GM21619 (cell line): Measurements from ENCODE around the gene NACAD.

ENCODE experiments used
- ATAC-seq: cut with Tn5 transposase; IDR thresholded peaks from one replicate; pipeline ENCODE4 v1.9.1; 2021; ENCODE audit not compliant: unreplicated experiment

NACAD gene

DNA sequence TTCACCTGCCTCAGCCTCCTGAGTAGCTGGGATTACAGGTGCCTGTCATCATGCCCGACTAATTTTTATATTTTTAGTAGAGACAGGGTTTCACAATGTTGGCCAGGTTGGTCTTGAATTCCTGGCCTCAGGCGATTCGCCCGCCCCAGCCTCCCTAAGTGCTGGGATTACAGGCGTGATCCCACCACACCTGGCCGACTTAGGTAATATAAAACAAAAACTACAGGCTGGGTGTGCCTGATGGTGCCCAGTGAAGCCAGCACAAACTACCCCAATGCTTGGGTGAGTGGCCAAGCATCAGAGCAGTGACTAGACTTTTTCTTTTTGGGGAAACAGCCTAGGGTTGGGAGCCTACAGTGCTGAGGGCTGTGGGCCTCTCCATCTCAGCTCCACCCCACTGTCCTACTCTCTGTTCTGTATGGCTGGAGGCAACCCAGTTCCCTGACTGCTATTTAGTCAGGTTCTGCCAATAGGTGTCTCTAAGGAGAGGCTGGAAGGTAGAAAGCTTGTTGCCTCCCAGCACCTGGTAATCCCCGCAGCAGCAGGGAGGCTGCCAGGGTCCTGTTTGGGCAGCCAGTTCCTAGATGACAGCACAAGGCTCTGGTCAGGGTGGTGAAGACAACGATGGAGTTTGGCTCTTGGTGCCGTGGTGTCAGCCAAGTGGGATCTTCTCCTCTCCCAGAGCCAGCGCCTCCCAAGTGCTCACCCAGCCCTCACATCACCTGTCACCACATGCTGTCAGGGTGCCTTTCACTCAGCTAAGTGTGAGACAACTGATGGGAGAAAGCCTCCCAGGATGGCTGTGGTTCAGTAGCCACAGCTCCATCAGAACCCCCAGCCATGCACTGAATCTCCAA, 10.4 kb upstream of the NACAD start:
- ATAC-seq, result no peak

DNA sequence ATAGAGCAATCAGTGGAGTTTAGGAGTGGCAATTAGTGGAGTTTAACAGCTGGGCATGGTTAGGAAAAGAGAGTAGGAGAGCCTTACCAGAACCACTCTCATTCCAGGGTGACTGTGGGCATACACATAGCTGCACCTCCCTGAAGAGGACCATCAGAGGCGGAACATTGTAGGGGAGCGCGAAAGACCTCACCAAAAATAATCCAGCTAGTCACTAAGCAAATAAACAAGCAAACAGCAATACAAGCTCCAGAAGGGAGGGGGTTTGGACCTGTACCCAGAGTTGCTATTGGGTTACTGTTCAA, 4.1 kb upstream of the NACAD start:
- ATAC-seq, result no peak

DNA sequence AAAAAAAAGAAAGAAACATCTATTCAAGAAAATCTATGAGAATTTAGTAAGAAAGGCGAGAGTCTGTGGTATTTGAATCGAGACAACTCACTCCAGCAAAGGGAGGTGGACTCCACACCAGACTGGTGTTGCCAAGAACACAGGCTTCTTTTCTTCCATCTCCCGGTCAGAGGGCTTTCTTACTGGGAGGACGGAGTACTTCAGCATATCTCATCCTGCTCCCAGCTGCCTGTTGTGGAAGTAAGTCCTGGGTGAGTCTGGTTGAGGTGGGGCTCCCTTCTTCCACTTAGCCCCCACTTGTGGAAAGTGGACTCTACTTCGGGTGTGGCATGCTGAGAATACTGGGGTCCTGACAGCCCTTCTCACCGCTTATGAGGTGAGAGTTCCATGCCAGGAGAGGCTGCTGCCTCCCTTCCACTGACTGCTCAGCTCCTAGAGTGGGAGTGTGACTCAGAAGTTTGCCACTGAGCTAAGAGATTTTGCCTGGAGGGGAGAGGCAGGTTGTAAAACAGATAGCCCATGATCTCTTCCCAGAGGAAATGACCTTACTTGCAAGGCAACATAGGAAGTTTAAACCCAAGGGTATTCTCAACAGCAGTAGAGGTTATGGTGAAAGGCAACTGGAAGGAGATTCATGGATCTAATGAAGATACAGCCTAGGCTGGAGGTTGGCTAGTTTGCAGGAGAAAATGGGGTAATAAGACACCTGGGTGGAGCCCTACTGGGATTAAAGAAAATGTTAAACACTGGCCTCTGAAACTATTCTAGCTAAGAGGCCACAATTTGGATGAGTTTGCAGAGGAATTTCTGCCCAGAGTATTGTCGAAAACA, 3.5 kb upstream of the NACAD start:
- no peak for ATAC-seq

DNA sequence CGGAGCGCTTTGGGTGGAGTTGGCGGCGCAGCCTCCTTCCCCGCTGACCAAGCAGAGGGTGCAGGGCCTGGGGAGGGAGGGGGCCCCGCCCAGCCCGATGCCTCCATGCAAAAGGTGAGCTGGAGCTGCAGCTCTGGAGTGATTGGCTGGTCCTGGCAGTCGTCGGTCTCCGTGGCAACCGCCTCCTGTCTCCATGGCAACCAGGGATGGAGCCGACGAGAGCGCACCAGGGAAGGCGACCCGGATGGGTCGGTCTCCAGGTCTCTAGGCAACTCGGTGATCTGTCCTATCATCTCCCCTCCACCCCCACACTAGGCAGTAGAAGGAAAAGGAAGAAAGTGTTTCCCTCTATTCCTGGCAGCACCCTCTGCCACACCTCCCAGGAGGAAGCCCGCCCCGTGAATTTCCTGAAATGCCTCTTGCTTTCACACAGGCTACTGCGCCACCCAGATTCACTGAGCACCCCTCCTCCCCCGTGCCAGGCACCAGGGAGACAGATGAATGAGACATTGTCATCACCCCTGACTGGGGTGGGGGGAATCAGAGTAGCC, 647 bp upstream of the NACAD start:
- no peak for ATAC-seq

DNA sequence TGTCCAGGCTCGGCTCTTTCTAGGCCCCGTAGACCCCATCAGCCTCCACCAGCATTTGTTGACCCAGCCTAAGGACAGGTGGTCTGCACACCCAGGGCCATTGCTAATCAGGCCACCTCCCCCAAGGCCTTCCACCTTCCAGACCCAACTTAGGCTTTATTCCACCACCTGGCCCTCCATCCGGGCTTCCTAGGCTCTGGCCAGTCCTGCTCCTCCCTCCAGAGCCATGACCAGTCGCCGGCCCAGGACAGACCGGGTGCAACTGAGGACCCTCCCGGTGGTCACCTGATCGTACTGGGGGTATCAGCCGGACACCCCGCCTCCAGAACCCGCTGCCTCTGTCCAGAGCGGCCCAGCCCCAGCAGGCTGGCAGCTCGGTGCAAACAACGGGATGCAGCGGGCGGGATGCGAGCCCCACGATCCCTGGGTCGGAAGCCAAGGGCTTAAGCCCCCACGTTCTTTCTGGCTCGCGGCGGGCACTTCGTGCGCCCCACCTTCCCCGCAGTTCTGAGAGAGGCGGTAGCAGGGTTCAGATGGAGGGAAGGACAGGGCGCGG, 545 bp downstream of the NACAD start:
- ATAC-seq, result no peak

DNA sequence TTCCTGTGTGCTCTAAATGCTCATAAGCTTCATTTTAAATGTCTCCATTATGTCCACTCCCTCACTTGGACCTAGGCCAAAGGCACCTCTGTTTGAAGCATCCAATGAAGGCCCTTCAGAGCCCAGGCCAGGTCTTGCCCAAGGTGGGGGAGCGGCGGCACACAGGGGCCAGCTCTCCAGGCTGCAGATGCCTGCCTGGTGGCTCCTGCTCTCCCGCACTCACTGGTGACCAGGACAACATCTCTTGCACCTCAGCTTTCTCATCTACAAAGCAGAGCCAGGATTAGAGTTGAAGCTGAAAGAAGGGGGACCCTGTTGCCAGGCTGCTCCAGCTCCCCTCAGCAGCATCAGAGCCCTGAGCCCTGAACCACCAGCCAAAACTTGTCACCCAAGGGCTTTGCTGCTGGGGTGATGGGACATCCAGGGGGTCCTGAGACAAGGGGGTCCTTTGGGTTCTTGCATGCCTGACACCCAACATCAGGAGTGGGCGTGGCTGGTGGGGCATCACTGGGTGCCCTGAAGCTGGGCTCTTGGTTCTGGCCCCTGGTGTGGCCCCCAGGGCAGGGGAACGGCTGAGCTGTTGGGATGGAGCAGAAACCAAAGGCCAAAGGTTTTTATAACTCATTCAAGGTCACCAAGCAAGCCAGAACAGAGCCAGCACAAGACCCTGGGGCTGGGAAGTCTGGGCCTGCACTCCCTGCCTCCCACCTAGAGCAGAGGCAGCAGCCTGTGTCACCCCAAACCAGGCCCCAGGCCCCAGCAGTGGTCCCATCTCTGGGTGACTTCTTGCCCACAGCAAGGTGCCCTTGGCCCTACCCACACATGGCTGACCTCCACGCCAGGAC, 1.2 kb downstream of the NACAD start:
- ATAC-seq, result no peak

DNA sequence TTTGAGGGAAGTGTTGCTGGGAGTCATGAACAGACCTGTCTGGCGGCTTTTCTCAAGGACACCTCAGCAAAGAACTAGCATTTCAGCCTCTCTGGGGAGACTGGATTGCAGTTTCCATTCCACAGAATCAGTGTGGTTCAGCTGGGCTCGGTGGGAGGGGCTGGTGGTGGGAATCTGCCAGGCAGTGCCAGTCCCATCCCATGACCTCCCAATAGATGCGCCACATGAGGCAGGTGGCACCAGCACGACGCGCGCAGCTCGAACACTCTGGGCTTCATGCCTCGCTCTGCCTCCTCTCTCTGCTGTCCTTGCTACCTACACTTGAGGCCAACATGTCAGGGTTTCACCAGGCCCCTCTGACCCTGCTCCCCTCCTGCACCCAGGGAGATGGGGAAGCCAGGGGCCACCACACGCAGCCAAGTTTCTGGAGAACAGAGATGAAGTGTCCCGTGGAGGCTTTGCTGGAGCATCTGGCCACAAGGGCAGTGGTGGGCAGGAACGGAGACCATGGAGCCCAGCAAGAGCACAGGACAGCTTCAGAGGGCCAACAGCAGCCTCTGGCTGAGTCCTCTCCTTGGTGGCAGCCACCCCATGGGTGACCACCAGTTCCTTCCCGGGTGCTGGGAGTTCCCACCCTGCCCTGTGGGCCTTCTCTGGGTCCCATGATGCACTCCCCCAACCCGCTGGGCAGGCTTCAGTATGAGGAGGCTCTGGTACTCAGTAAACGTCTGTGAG, 2.3 kb downstream of the NACAD start:
- ATAC-seq, result no peak

DNA sequence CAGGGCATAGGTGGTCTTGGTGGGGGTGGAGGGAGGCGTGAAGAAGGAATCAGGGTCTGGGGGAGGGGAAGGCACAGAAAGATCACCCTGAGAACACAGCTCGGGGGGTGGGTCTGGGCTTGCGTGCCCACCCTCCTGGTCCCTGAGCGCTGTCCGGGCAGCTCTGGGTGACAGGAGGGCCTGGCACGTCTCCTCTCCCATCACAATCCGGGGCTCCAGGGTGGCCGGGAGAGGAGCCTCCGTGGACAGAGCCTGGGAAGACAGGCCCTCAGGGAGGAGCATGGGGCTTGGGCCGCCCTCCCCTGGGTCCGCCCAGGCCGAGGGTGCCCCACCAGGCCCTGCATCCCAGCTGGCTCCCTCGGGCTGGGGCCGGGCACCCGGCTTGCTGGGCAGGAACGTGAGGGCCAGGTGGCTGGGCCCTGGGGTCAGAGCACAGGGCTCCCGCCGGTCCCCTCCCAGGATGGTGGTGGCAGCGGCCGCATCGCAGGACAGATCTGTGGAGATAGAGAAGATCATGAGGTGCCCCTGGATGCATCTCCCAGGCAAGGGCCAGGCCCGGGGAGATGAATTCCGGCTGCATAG, 3.1 kb downstream of the NACAD start:
- ATAC-seq, result no peak

DNA sequence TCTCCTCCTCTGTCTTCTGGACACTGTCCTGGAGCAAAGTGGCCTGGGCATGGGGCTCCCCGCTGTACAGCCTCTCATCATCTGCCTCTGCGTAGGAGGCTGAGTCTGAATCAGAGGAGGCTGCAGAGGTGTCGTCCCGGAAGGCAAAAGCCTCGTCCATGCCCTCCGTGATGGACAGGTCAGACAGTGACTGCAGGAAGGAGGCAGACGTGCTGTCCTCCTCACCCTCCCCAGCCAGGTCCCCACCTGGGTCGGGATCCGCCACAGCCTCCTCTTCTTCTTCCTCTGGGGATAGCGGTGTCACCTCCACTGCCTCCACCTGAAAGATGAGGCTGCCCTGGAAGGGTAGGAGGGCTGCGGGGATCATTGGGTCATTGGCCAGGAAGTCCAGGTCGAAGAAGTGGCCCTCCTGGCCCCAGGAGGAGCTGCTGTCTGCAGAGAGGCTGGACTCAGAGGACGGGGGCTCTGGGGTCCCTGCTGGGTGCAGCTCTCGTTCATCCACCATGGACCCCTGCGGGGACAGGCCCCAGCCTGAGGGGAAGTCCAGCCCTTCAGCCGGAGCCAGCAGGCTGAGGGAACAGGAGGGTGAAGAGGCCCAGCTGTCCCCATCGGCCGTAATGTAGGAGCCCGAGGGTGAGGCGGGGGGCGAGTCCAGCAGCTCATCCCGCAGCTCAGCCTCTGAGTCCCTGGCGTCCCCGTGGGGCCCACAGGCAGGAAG, 3.7 kb downstream of the NACAD start:
- no peak for ATAC-seq

DNA sequence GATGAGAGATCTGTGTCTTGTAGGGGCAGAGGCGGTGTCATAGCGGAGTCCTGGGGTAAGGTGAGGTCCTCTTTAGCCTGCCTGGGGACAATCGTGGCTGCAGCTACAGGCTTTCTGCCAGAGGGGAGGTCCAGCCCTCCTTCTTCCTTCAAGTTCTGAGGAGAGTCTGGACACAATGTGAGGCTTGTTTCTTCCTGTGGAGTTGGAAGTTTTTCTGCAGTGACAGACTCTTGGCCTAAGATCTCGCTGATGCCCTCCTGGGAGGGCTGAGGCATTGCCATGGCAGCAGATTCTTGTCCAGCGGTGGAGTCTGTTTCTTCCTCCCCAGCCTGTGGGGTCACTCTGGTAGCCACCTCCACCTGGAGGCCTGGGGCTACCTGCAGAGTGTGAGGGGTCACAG, 4.4 kb downstream of the NACAD start:
- ATAC-seq, result no peak

DNA sequence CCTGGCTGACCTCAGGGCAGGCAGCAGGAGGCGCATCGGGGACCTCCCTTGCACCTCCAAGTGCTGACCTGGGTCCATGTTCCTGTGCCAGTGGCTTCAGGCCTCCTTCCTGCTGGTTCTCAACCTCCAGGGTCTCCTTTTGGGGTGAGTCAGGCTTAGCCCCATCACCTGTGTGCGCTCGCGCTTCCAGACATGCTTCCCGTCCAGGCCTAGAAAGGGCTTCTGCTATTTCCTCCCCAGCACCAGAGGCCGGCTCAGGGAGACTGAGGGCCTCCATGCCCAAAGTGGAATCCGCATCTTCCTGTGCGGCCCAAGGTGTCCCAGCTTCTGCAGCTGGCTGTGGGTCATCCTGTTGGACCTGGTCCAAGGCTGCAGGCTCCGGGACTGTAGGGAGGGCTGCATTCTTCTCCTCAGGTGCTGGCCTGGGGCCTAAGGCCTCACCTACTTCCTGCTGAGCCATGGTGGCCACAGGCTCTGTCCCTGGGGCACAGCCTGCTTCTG, 5.9 kb downstream of the NACAD start:
- ATAC-seq, result no peak

DNA sequence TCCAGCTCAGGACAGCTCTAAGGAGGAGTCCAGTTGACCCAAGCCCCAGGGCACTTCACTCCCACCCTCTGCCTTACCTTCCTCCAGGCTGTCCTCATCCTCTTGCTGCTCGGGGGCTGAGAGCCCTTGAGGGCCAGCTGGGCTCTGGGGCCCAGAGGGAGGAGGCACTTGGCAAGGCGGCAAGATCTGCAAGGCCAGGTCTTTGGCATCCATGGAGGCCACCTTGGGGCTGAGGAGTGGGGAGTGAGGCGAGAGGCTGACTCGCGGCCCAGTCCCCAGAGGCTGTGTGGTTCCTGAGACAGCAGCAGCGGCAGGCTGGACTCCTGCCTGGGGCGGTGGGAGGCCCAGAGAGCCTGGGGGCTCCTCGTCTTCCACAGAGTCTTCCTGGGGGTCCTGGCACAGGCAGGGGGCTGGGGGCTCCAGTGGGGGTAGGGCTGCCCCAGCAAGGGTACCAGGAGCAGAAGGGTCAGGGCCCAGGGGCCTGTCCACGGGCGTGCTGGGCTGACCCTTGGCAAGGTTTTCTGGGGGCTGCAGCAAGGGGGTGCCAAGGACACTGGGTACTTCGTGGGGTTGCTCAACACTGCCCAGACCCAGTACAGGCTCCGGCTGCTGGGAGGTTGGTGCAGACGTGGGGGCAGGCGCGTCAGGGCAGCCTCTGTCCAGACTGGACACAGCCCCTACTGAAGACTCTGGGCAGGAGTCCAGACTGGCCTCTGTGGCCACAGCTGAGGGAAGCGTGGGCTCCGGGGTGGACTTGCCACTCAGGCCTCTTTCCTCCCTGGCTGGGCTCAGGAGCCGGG, 6.5 kb downstream of the NACAD start:
- ATAC-seq, result no peak

DNA sequence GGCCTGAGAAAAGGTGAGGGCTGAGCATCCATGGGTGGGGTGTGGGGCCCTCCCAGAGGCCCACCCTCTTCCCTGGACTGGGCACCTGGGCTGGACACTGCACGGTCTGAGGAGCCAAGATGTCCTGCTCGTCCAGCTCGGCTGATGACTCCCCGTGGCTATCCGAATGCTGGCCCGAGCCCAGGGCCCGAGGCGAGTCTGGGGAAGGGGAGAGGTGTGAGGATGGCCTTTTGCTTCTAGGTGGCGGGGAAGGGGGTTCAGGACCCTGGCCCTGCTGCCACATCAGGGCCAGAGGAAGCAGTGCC, 7.1 kb downstream of the NACAD start:
- no peak for ATAC-seq

DNA sequence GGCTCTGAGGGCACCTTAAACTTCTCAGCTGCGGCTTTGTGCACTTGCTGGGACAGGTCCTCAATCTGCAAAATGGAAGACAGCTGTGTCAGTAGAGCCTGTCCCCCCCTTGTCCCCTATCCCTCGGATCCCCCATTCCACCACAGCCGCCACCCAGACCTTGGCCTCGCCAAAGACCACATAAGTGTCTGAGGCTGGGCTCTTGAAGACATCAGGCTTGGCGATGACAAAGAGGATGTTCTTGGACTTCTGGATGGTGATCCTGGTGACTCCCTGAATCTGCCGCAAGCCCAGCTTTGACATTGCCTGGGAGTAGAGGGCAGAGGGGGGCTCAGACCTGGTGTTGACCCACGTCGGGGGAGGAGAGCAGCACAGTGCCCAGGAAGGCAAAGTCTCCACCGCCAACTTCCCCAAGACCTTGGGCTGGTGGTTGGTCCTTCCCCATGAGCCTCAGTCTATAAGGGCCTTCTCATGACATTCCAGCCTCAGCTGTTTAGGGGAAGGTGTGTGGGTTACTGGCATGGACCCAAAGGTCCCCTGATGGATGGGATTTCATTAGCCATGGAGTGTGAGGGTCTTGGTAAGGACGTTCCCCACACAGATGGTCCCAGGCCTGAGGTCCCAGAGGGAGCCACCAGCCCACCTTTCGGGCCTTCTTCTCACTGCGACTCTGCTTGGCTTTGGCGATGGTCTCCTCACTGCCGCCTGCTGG, 7.7 kb downstream of the NACAD start:
- no peak for ATAC-seq

DNA sequence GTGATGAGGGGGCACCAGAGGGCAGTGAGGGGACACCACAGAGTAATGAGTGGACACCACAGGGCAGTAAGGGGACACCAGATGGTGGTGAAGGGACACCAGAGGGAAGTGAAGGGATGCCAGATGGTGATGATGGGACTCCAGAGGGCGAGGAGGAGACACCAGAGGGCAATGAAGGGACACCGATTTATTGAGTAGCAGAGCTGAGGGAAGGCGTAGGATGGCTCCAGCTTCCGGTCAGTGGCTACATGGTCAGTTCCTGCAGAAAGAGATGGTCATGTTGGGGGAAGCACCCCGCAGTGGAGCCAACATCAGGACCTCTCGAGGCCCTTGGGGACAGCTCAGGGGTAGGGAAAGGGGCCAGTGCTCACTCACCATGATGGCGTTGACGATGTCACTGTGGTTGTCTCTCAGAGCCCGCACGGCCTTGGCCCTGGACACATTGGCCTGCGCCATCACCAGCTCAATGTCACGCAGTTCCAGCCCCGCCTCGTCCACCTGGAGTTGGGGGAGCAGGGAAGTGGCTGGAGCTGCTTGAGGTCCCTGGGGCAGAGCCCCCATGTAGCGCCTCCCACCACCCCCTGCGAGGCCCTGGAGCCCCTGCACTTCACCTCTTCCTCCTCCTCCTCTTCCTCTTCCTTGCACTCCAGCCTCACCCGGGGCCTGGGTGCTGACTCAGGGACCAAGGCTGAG, 8.4 kb downstream of the NACAD start:
- no peak for ATAC-seq

DNA sequence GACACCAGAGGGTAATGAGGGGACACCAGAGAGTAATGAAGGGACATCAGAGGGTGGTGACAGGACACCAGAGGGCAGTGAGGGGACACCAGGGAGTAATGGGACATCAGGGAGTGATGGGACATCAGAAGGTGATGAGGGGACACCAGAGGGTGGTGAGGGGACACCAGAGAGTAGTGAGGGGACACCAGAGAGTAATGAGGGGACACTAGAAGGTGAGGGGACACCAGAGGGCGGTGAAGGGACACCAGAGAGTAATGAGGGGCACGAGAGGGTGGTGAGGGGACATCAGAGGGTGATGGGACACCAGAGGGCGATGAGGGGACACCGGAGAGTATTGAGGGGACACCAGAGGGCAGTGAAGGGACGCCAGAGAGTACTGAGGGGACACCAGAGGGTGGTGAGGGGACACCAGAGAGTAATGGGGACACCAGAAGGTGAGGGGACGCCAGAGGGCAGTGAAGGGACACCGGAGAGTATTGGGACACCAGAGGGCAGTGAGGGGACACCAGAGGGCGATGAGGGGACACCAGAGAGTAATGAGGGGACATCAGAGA, 10.6 kb downstream of the NACAD start:
- no peak for ATAC-seq

DNA sequence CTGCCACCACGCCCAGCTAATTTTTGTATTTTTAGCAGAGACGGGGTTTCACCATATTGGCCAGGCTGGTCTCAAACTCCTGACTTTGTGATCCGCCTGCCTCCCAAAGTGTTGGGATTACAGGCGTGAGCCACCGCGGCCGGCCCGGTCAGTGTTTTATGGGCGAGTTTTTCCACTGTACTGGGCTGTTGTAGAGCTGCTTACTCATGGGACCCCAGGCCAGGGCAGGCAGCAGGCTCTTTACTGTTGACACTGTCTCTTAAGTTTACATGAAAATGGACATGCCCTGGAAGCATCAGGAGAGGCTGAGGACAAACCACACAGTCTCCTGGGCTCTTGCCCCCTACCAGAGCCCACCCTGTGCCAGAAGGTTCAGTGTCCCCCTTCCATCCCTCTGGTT, 11.2 kb downstream of the NACAD start:
- no peak for ATAC-seq
